Neural progenitor cell (in vitro differentiated cells): ENCODE results near the gene ACER3.
A peak's percentile ranks its signal among the peaks of the same experiment; 100 is the strongest.

Experiments used
- EZH2 ChIP-seq: fragments of 200-600 bp; sonication (generic); IDR thresholded peaks from 2 replicates; pipeline ENCODE4 v1.6.1; 2017; ENCODE audit warnings: antibody characterized with exemption, mild to moderate bottlenecking, moderate library complexity
- EZH2phosphoT487 ChIP-seq: fragments of 200-600 bp; sonication (generic); IDR thresholded peaks from 2 replicates; pipeline ENCODE4 v1.6.1; 2017; ENCODE audit warnings: antibody characterized with exemption
- TF ChIP-seq, protein P1 (sequence below): fragments of 200-600 bp; sonication (generic); IDR thresholded peaks from 2 replicates; pipeline ENCODE4 v1.5.1; 2017; ENCODE audit warnings: antibody characterized with exemption, mild to moderate bottlenecking

DNA sequence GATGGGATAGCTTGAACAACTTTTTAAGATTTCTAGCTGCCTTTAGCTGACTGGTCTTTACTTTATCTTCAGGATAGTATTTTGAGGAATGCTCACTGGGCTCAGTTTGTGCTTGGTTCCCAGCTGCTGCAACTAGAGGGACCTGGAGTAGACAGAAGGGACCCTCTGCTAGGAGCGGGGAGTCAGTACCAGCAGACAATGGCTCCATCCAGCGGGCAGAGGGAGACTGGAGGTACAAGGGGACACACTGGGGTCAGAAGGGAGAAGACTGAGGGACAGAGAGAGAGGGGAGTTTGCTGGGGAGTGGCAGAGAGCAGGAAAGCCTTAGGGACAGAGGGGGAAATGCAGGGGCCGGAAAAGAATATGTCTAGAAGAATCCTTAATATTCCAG is 22.0 kb upstream of the ACER3 start:
- TF ChIP-seq, protein P1, sequence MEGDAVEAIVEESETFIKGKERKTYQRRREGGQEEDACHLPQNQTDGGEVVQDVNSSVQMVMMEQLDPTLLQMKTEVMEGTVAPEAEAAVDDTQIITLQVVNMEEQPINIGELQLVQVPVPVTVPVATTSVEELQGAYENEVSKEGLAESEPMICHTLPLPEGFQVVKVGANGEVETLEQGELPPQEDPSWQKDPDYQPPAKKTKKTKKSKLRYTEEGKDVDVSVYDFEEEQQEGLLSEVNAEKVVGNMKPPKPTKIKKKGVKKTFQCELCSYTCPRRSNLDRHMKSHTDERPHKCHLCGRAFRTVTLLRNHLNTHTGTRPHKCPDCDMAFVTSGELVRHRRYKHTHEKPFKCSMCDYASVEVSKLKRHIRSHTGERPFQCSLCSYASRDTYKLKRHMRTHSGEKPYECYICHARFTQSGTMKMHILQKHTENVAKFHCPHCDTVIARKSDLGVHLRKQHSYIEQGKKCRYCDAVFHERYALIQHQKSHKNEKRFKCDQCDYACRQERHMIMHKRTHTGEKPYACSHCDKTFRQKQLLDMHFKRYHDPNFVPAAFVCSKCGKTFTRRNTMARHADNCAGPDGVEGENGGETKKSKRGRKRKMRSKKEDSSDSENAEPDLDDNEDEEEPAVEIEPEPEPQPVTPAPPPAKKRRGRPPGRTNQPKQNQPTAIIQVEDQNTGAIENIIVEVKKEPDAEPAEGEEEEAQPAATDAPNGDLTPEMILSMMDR: peak; percentile 64
- TF ChIP-seq EZH2phosphoT487 (no peak), EZH2 (no peak)
